Neural progenitor cell (in vitro differentiated cells): ENCODE measurements around the gene TUBB6. TPM values are rescaled to one million over a fixed set of nuclear protein-coding genes. Genes with fewer than 3 reads are reported as not detected.

ENCODE experiments used
- DNase-seq: peaks from one replicate; pipeline ENCODE4 v3.0.0-alpha.2; 2016; ENCODE audit warnings: low spot score
- H2AFZ ChIP-seq: fragments of 200-600 bp; sonication (generic); replicated peaks from 2 replicates; pipeline ENCODE4 v1.6.1; 2016; ENCODE audit warnings: antibody characterized with exemption
- H3F3A ChIP-seq: fragments of 200-600 bp; sonication (generic); 2 replicates; pipeline ENCODE4 v1.6.1; 2016; ENCODE audit warnings: antibody characterized with exemption, low read depth
- H3K27ac ChIP-seq: fragments of 200-600 bp; sonication (generic); 2 replicates; pipeline ENCODE4 v1.5.1; 2016; ENCODE audit warnings: mild to moderate bottlenecking
- H3K27me3 ChIP-seq: fragments of 200-600 bp; sonication (generic); 2 replicates; pipeline ENCODE4 v1.6.1; 2016; ENCODE audit warnings: mild to moderate bottlenecking, moderate library complexity
- H3K36me3 ChIP-seq: fragments of 200-600 bp; sonication (generic); 2 replicates; pipeline ENCODE4 v1.5.1; 2016
- H3K4me1 ChIP-seq: fragments of 200-600 bp; sonication (generic); 2 replicates; pipeline ENCODE4 v1.6.1; 2016; ENCODE audit warnings: mixed run types
- H3K4me2 ChIP-seq: fragments of 200-600 bp; sonication (generic); 2 replicates; pipeline ENCODE4 v1.6.1; 2016
- H3K4me3 ChIP-seq: fragments of 200-600 bp; sonication (generic); 2 replicates; pipeline ENCODE4 v1.5.1; 2016
- H3K79me2 ChIP-seq: fragments of 200-600 bp; sonication (generic); 2 replicates; pipeline ENCODE4 v1.6.1; 2016; ENCODE audit warnings: low read depth
- H3K9ac ChIP-seq: fragments of 200-600 bp; sonication (generic); 2 replicates; pipeline ENCODE4 v1.6.1; 2016
- H3K9me3 ChIP-seq: fragments of 200-600 bp; sonication (generic); 2 replicates; pipeline ENCODE4 v1.5.1; 2016; ENCODE audit warnings: low read depth
- H4K20me1 ChIP-seq: fragments of 200-600 bp; sonication (generic); 2 replicates; pipeline ENCODE4 v1.6.1; 2016; ENCODE audit warnings: low read depth
- H3K27ac Mint-ChIP-seq: 3 replicates; pipeline ENCODE4 v1.8.0; 2021; ENCODE audit warnings: mixed read lengths
- H3K27me3 Mint-ChIP-seq: 2 replicates; pipeline ENCODE4 v1.8.0; 2022; ENCODE audit warnings: low read depth, mild to moderate bottlenecking, inconsistent platforms, moderate library complexity, mixed read lengths; ENCODE audit not compliant: insufficient read depth
- H3K36me3 Mint-ChIP-seq: 3 replicates; pipeline ENCODE4 v1.8.0; 2021; ENCODE audit warnings: mixed read lengths
- H3K4me1 Mint-ChIP-seq: 3 replicates; pipeline ENCODE4 v1.8.0; 2021; ENCODE audit warnings: mixed read lengths
- H3K4me3 Mint-ChIP-seq: 3 replicates; pipeline ENCODE4 v1.8.0; 2021; ENCODE audit warnings: mild to moderate bottlenecking, moderate library complexity, mixed read lengths
- H3K9me3 Mint-ChIP-seq: 3 replicates; pipeline ENCODE4 v1.8.0; 2020; ENCODE audit warnings: mixed read lengths
- CTCF ChIP-seq: fragments of 200-600 bp; sonication (generic); IDR thresholded peaks from 2 replicates; pipeline ENCODE4 v1.5.1; 2017; ENCODE audit warnings: antibody characterized with exemption, mild to moderate bottlenecking
- EZH2 ChIP-seq: fragments of 200-600 bp; sonication (generic); IDR thresholded peaks from 2 replicates; pipeline ENCODE4 v1.6.1; 2017; ENCODE audit warnings: antibody characterized with exemption, mild to moderate bottlenecking, moderate library complexity
- EZH2phosphoT487 ChIP-seq: fragments of 200-600 bp; sonication (generic); IDR thresholded peaks from 2 replicates; pipeline ENCODE4 v1.6.1; 2017; ENCODE audit warnings: antibody characterized with exemption
- total RNA-seq: library from RNA; depleted of rRNA; stranded (reverse); fragments of >200 nt; gene quantifications from 2 replicates; pipeline ENCODE4 v1.2.3, GENCODE V29; 2015; ENCODE audit warnings: low replicate concordance

Gene TUBB6
- total RNA-seq, 1 donor from 2014 or later, result 92.7 TPM

- Mint-ChIP-seq H3K27ac (no peak overlapping the region), H3K9me3 (no peaks in the 10 kb centered on the region), H3K4me1 (peaks cover 22% of the 10 kb centered on the region), H3K27me3 (peaks cover 33% of the 10 kb centered on the region), H3K4me3 (no peak overlapping the region), H3K36me3 (no peaks in the 10 kb centered on the region)
- DNase-seq, result no peak
- no peaks in the 10 kb centered on the region for H3K36me3 ChIP-seq
- H3K9ac ChIP-seq, result no peak overlapping the region
- H3K27ac ChIP-seq, result no peak overlapping the region
- no peak overlapping the region for H3K4me3 ChIP-seq
- no peaks in the 10 kb centered on the region for H3K79me2 ChIP-seq
- no peaks in the 10 kb centered on the region for H3K9me3 ChIP-seq
- peaks cover 41% of the 10 kb centered on the region for H3K27me3 ChIP-seq
- peaks cover 14% of the 10 kb centered on the region for H3K4me1 ChIP-seq
- H4K20me1 ChIP-seq, result no peaks in the 10 kb centered on the region
- peaks cover 10% of the 10 kb centered on the region for H3F3A ChIP-seq
- H3K4me2 ChIP-seq, result no peak overlapping the region
- no peak overlapping the region for H2AFZ ChIP-seq
- no peak for TF ChIP-seq EZH2
Observed at GRCh38 chr18:12291161-12291560, 16.9 kb upstream of the TUBB6 start.

- Histone ChIP-seq H3K9ac (no peak overlapping the region), H3K36me3 (no peaks in the 10 kb centered on the region), H3K27me3 (peaks cover 36% of the 10 kb centered on the region), H3K4me3 (no peak overlapping the region), H3K79me2 (no peaks in the 10 kb centered on the region), H3K27ac (no peak overlapping the region), H3F3A (peaks cover 10% of the 10 kb centered on the region), H2AFZ (no peak overlapping the region), H3K9me3 (no peaks in the 10 kb centered on the region), H4K20me1 (no peaks in the 10 kb centered on the region), H3K4me1 (peaks cover 14% of the 10 kb centered on the region), H3K4me2 (no peak overlapping the region)
- H3K36me3 Mint-ChIP-seq, result no peaks in the 10 kb centered on the region
- H3K27me3 Mint-ChIP-seq, result peaks cover 28% of the 10 kb centered on the region
- H3K4me1 Mint-ChIP-seq, result peaks cover 22% of the 10 kb centered on the region
- peak overlapping the region; percentile 2 for H3K27ac Mint-ChIP-seq
- H3K9me3 Mint-ChIP-seq, result no peaks in the 10 kb centered on the region
- no peak overlapping the region for H3K4me3 Mint-ChIP-seq
- TF ChIP-seq EZH2phosphoT487 (no peak), CTCF (no peak), EZH2 (no peak)
- no peak for DNase-seq
Observed at GRCh38 chr18:12291690-12292089, 16.4 kb upstream of the TUBB6 start.

GRCh38 chr18:12293831-12294230 is 14.2 kb upstream of the TUBB6 start:
- no peak overlapping the region for H3K4me2 ChIP-seq
- H3K9me3 Mint-ChIP-seq, result peaks cover 2% of the 10 kb centered on the region
- peaks cover 3% of the 10 kb centered on the region for H3K4me1 ChIP-seq
- H3K27me3 Mint-ChIP-seq, result peaks cover 10% of the 10 kb centered on the region
- no peak overlapping the region for H3K27ac Mint-ChIP-seq
- H3K27ac ChIP-seq, result no peak overlapping the region
- no peaks in the 10 kb centered on the region for H3K36me3 Mint-ChIP-seq
- TF ChIP-seq EZH2phosphoT487 (no peak), CTCF (no peak), EZH2 (no peak)
- DNase-seq, result no peak
- peaks cover 12% of the 10 kb centered on the region for H3K4me1 Mint-ChIP-seq
- peaks cover 4% of the 10 kb centered on the region for H3F3A ChIP-seq
- H4K20me1 ChIP-seq, result no peaks in the 10 kb centered on the region
- no peak overlapping the region for H3K4me3 ChIP-seq
- H3K27me3 ChIP-seq, result peaks cover 14% of the 10 kb centered on the region
- H2AFZ ChIP-seq, result no peak overlapping the region
- H3K9me3 ChIP-seq, result no peaks in the 10 kb centered on the region
- no peak overlapping the region for H3K4me3 Mint-ChIP-seq
- H3K79me2 ChIP-seq, result no peaks in the 10 kb centered on the region
- no peak overlapping the region for H3K9ac ChIP-seq
- H3K36me3 ChIP-seq, result no peaks in the 10 kb centered on the region

- H3K36me3 Mint-ChIP-seq, result no peaks in the 10 kb centered on the region
- no peaks in the 10 kb centered on the region for H3K9me3 ChIP-seq
- peaks cover 2% of the 10 kb centered on the region for H3K27me3 Mint-ChIP-seq
- no peak for TF ChIP-seq EZH2
- TF ChIP-seq CTCF, result no peak
- TF ChIP-seq EZH2phosphoT487, result no peak
- H3K79me2 ChIP-seq, result no peaks in the 10 kb centered on the region
- H3K4me2 ChIP-seq, result no peak overlapping the region
- H3K27ac ChIP-seq, result no peak overlapping the region
- H3K36me3 ChIP-seq, result no peaks in the 10 kb centered on the region
- H3K27ac Mint-ChIP-seq, result no peak overlapping the region
- H3K9ac ChIP-seq, result no peak overlapping the region
- no peaks in the 10 kb centered on the region for H3K27me3 ChIP-seq
- H3K4me3 ChIP-seq, result no peak overlapping the region
- H3F3A ChIP-seq, result no peaks in the 10 kb centered on the region
- no peak overlapping the region for H2AFZ ChIP-seq
- H3K4me3 Mint-ChIP-seq, result no peak overlapping the region
- H3K9me3 Mint-ChIP-seq, result peaks cover 2% of the 10 kb centered on the region
- H3K4me1 ChIP-seq, result no peaks in the 10 kb centered on the region
- H3K4me1 Mint-ChIP-seq, result peaks cover 3% of the 10 kb centered on the region
- DNase-seq, result no peak
- no peaks in the 10 kb centered on the region for H4K20me1 ChIP-seq
Observed at GRCh38 chr18:12295389-12296086, 12.5 kb upstream of the TUBB6 start.
